Measurements from ENCODE around the gene KRTAP9-4. TPM values are rescaled to one million over a fixed set of nuclear protein-coding genes. Genes with fewer than 3 reads are reported as not detected.
"Not testable (repeated sequence)": the region's sequence is repeated elsewhere in the genome, so short reads cannot be mapped to it uniquely, and the experiment has no call there.

Gene KRTAP9-4
- polyA plus RNA-seq, 1 experiment, result not detected

DNA sequence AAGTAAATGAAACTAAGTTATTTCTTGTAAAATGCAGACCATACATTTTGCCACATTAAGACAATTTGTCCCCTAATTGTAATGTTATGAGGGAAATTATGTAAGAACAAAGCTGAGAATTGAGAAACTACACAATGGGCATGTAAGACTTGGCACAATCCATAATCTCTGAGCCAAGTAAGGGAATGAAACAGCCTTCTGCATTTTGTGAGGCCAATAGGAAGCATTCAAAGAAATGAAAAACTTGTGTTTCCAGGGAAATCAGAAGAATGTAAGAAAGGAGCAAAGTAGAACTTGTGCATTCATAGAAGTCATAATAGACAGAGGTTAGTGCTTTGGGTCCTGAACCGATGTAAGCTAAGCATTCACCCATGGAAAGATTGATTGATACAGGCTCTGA is 1.8 kb downstream of the KRTAP9-4 start:
- Histone ChIP-seq H3K9me3 (ENCODE audit: control insufficient read depth, insufficient read depth, low read length) (no peaks in the 10 kb centered on the region), H3K27me3 (ENCODE audit: control insufficient read depth, insufficient read depth, low read length) (peaks cover 18% of the 10 kb centered on the region), H3K27ac (ENCODE audit: low read depth, low read length) (no peak overlapping the region), H3K4me3 (ENCODE audit: low read depth, low read length) (no peak overlapping the region)
- TF ChIP-seq, protein P1, sequence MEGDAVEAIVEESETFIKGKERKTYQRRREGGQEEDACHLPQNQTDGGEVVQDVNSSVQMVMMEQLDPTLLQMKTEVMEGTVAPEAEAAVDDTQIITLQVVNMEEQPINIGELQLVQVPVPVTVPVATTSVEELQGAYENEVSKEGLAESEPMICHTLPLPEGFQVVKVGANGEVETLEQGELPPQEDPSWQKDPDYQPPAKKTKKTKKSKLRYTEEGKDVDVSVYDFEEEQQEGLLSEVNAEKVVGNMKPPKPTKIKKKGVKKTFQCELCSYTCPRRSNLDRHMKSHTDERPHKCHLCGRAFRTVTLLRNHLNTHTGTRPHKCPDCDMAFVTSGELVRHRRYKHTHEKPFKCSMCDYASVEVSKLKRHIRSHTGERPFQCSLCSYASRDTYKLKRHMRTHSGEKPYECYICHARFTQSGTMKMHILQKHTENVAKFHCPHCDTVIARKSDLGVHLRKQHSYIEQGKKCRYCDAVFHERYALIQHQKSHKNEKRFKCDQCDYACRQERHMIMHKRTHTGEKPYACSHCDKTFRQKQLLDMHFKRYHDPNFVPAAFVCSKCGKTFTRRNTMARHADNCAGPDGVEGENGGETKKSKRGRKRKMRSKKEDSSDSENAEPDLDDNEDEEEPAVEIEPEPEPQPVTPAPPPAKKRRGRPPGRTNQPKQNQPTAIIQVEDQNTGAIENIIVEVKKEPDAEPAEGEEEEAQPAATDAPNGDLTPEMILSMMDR (IDR thresholded peaks at IDR 0.05; ENCODE audit: low read depth, low read length), result no peak
- ChIA-PET POLR2A (no interaction called here), CTCF (interaction anchor here (0.5 kb wide), 1 partner anchor 852 kb away, joined by 3 read pairs; no protein-coding TSS in a partner anchor)
- DNase-seq (ENCODE audit: low read depth, low spot score), result no peak

DNA sequence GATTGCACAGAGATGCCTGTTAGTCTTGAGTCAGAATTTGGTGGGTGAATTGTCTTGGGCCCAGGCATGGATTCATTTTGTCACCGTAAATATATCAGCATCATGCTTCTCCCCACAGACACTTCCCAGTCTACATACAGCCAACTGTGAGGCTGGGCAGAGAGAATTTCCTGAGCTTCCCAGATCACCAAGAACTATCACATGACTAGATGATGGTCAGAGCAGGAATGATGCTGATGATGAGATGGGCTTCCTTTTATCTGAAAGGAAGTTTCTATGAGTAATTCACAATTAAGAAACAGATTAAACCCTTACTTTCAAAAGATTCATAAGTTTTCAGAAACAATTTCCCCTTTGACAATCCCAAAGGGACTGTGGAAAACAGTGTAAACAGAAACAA is 5.4 kb downstream of the KRTAP9-4 start:
- Histone ChIP-seq H3K4me3 (ENCODE audit: low read depth, low read length) (no peak overlapping the region), H3K27ac (ENCODE audit: low read depth, low read length) (no peak overlapping the region), H3K9me3 (ENCODE audit: control insufficient read depth, insufficient read depth, low read length) (no peaks in the 10 kb centered on the region), H3K27me3 (ENCODE audit: control insufficient read depth, insufficient read depth, low read length) (peaks cover 9% of the 10 kb centered on the region)
- TF ChIP-seq, protein P1 (IDR thresholded peaks at IDR 0.05; ENCODE audit: low read depth, low read length), result no peak
- CTCF ChIA-PET, result no interaction called here
- POLR2A ChIA-PET, result no interaction called here
- no peak for DNase-seq (ENCODE audit: low read depth, low spot score)

DNA sequence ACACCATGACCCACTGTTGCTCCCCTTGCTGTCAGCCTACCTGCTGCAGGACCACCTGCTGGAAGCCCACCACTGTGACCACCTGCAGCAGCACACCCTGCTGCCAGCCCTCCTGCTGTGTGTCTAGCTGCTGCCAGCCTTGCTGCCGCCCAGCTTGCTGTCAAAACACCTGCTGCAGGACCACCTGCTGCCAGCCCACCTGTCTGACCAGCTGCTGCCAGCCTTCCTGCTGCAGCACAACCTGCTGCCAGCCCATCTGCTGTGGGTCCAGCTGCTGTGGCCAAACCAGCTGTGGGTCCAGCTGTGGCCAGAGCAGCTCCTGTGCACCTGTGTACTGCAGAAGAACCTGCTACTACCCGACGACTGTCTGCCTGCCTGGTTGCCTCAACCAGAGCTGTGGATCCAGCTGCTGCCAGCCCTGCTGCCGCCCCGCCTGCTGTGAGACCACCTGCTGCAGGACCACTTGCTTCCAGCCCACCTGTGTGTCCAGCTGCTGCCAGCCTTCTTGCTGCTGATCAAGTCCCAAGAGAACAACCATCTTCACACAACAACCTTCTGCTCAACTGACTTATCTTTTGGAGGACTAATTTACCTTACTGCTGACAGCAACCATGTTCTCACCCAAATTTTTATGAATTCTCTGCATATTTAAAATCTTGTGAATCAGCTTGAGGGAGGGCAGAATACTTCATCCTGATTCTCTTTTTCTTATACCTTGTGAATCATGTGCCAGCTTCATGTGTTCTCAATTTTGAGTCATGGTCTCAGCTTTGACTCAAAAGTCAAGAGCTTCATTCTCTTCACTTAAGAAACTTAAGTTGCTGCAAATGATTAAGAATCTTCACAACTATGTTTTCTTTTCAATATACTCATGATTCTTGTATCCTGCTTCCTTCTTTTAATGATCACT is 6.1 kb downstream of the KRTAP9-4 start, which contains the start of gene KRTAP9-9:
KRTAP9-9 (plus strand) TSS at position 4 of the 910 bp plus-strand sequence.
- H3K4me3 ChIP-seq (ENCODE audit: low read depth, low read length); POLR2A ChIA-PET; H3K27ac ChIP-seq (ENCODE audit: low read depth, low read length); DNase-seq (ENCODE audit: low read depth, low spot score); H3K27me3 ChIP-seq (ENCODE audit: control insufficient read depth, insufficient read depth, low read length); H3K9me3 ChIP-seq (ENCODE audit: control insufficient read depth, insufficient read depth, low read length): not testable (repeated sequence)
- CTCF ChIA-PET, result interaction anchor here (0.6 kb wide), 1 partner anchor 809 kb away, joined by 10 read pairs; no protein-coding TSS in a partner anchor

DNA sequence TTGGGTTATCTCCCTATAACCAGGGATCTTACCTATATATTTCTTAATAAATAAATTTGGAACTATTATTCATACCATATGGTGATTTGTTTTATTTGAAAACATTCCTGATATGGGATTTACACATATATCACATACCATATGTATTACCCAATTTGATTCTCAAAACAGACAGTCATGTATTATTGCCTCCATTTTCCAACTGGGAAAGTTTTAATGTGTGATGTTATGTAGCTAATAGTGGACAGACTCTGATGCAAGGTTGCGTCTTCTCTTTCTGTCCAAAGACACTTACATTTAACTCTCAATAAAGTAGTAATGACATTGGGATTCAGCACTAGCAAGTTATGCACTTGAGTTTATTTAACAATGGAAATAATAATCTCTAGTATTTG is 6.8 kb downstream of the KRTAP9-4 start:
- POLR2A ChIA-PET, result no interaction called here
- no peak overlapping the region for H3K27ac ChIP-seq (ENCODE audit: low read depth, low read length)
- TF ChIP-seq, protein P1 (IDR thresholded peaks at IDR 0.05; ENCODE audit: low read depth, low read length), result no peak
- H3K9me3 ChIP-seq (ENCODE audit: control insufficient read depth, insufficient read depth, low read length), result no peaks in the 10 kb centered on the region
- peaks cover 7% of the 10 kb centered on the region for H3K27me3 ChIP-seq (ENCODE audit: control insufficient read depth, insufficient read depth, low read length)
- CTCF ChIA-PET, result interaction anchor here (0.6 kb wide), 1 partner anchor 810 kb away, joined by 10 read pairs; no protein-coding TSS in a partner anchor
- H3K4me3 ChIP-seq (ENCODE audit: low read depth, low read length), result no peak overlapping the region
- DNase-seq (ENCODE audit: low read depth, low spot score), result no peak

DNA sequence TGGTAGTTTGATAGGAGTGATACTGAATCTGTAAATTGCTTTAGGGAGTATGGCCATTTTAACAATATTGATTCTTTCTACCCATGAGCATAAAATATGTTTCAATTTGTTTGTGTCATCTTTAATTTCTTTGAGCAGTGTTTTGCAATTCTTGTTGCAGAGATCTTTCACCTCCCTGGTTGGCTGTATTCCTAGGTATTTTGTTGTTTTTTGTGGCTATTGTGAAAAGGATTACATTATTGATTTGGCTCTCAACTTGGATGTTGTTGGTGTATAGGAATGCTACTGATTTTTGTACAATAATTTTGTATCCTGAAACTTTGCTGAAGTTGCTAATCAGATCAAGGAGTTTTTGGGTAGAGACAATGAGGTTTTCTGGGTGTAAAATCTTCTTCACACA is 8.9 kb downstream of the KRTAP9-4 start:
- no peak for DNase-seq (ENCODE audit: low read depth, low spot score)
- no peaks in the 10 kb centered on the region for H3K9me3 ChIP-seq (ENCODE audit: control insufficient read depth, insufficient read depth, low read length)
- ChIA-PET POLR2A (no interaction called here), CTCF (no interaction called here)
- no peak overlapping the region for H3K27ac ChIP-seq (ENCODE audit: low read depth, low read length)
- no peak overlapping the region for H3K4me3 ChIP-seq (ENCODE audit: low read depth, low read length)
- H3K27me3 ChIP-seq (ENCODE audit: control insufficient read depth, insufficient read depth, low read length), result peaks cover 4% of the 10 kb centered on the region
- TF ChIP-seq, protein P1 (IDR thresholded peaks at IDR 0.05; ENCODE audit: low read depth, low read length), result no peak

Measured in AG04450 (cell line).